HFFc6 (cell line): ENCODE measurements around the gene GNAO1. TPM values are rescaled to one million over a fixed set of nuclear protein-coding genes. Genes with fewer than 3 reads are reported as not detected.

ENCODE experiments used
- DNase-seq: peaks from one replicate; pipeline ENCODE4 v3.0.0-alpha.2; 2018
- H3K27ac Mint-ChIP-seq: 2 replicates; pipeline ENCODE4 v1.8.0; 2020; ENCODE audit warnings: mild to moderate bottlenecking, mixed read lengths
- H3K27me3 Mint-ChIP-seq: 2 replicates; pipeline ENCODE4 v1.8.0; 2021; ENCODE audit warnings: mild to moderate bottlenecking, moderate library complexity, mixed read lengths; ENCODE audit not compliant: insufficient read depth
- H3K36me3 Mint-ChIP-seq: 2 replicates; pipeline ENCODE4 v1.8.0; 2021; ENCODE audit warnings: low read depth, mixed read lengths
- H3K4me1 Mint-ChIP-seq: 2 replicates; pipeline ENCODE4 v1.8.0; 2020; ENCODE audit warnings: low read depth, mixed read lengths
- H3K4me3 Mint-ChIP-seq: 2 replicates; pipeline ENCODE4 v1.8.0; 2020; ENCODE audit warnings: mild to moderate bottlenecking, moderate library complexity, mixed read lengths
- H3K9me3 Mint-ChIP-seq: 2 replicates; pipeline ENCODE4 v1.8.0; 2020; ENCODE audit warnings: mild to moderate bottlenecking, mixed read lengths
- total RNA-seq, 6 experiments: library from RNA; stranded (reverse); fragmentation: NEBNext Ultra II Directional; extraction: Animal tissue kit (Norgen Biotek cat#: 25700); gene quantifications; 2 replicates in 1 of 6; 3 replicates in 5 of 6; pipeline ENCODE4 v1.2.3, GENCODE V29; 2021
- TF ChIP-seq, protein P1 (sequence below): fragments of 200-600 bp; sonication (generic); IDR thresholded peaks from 2 replicates; pipeline ENCODE4 v1.5.0; 2021; ENCODE audit warnings: antibody characterized with exemption, mild to moderate bottlenecking

The GNAO1 gene
- total RNA-seq, 6 experiments from 2014 or later, result 0.07 to 0.48 (median 0.37) TPM; not detected in 1

DNA sequence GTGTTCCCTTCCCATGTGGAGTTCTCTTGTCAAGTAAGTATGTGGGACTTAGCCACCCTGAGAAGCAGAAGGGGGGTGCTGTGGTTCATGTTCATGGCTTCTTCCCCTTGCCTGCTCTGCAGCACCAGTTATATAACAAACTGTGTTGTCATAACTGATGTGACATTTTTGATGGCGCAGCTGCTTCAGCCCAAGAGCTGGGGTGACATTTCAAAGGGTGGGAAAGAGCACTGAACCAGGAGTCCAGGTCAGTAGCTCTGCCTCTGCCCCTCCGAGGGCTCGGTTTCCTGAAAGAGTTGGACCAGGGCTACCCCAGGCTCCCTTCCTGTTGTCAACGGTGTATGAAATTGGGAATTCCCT, 7.4 kb downstream of the GNAO1 start:
- TF ChIP-seq, protein P1, sequence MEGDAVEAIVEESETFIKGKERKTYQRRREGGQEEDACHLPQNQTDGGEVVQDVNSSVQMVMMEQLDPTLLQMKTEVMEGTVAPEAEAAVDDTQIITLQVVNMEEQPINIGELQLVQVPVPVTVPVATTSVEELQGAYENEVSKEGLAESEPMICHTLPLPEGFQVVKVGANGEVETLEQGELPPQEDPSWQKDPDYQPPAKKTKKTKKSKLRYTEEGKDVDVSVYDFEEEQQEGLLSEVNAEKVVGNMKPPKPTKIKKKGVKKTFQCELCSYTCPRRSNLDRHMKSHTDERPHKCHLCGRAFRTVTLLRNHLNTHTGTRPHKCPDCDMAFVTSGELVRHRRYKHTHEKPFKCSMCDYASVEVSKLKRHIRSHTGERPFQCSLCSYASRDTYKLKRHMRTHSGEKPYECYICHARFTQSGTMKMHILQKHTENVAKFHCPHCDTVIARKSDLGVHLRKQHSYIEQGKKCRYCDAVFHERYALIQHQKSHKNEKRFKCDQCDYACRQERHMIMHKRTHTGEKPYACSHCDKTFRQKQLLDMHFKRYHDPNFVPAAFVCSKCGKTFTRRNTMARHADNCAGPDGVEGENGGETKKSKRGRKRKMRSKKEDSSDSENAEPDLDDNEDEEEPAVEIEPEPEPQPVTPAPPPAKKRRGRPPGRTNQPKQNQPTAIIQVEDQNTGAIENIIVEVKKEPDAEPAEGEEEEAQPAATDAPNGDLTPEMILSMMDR, result no peak

DNA sequence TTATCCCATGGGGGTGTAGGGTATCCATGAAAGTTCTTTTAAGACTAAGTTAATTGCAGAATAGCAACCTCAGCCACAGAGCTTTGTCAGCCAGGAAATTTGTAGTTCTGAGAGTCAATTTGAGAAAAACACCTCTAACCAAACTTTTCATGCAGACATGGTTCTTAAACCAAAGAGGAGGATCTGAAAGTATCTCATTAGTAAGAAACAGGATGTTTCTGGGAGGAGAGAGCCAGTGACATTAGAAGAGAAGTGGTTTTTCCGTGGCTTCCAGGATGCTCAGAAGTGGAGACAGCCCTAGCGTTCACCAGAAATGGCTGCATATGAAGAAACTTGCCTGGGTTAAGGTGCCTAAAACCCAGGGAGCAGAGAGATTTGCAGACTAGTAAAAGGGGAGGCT, 7.9 kb downstream of the GNAO1 start:
- TF ChIP-seq, protein P1, result no peak
- Mint-ChIP-seq H3K4me1 (no peaks in the 10 kb centered on the region), H3K27ac (no peak overlapping the region), H3K36me3 (no peaks in the 10 kb centered on the region), H3K27me3 (peaks cover 24% of the 10 kb centered on the region), H3K4me3 (no peak overlapping the region), H3K9me3 (no peaks in the 10 kb centered on the region)
- no peak for DNase-seq

More for the DNA sequence above, 7.4 kb downstream of the GNAO1 start:
- no peak for DNase-seq
- Mint-ChIP-seq H3K9me3 (no peaks in the 10 kb centered on the region), H3K36me3 (no peaks in the 10 kb centered on the region), H3K27me3 (peaks cover 28% of the 10 kb centered on the region), H3K4me1 (no peaks in the 10 kb centered on the region), H3K4me3 (no peak overlapping the region), H3K27ac (no peak overlapping the region)

DNA sequence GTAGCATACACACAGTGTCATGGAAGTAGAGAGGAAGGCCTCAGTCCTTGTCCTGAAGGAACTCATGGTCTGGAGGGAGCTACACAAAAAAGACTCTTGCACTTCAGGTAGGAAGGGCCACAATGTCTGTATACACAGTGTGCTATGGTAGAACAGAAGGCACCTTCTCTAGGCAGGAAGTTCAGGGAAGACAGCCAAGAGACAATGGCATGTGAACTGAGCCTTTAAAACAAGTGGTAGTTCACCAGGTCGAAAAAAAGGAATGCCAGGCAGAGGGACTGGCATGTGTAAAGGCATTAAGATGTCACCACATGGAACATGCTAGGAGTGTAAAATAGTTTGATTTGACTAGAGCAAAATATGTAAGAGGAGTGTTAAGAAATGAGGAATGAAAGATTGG, 9.7 kb downstream of the GNAO1 start:
- peaks cover 15% of the 10 kb centered on the region; the same call in 1 of the 2 replicates for H3K27me3 Mint-ChIP-seq

DNA sequence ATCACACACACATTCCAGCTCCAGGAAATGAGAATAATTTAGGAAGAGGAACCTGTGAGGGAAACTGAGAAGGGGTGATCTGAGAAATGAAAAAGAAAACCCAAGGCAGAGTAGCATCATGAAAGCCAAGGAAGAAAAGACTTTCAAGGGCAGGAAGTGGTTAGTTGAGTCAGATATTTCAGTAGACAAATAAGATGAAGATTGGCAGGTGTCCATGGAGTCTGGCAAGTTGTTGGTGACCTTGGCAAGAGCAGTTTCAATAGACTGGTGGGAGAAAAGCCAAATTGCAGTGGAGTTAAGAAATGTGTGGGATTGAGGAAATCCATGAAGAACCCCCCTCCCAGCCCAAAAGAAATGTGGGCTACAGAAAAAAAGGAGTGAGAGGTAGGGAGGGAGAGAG, 10.7 kb downstream of the GNAO1 start:
- Mint-ChIP-seq H3K9me3 (no peaks in the 10 kb centered on the region), H3K27ac (no peak overlapping the region), H3K4me1 (no peaks in the 10 kb centered on the region), H3K4me3 (no peak overlapping the region), H3K36me3 (no peaks in the 10 kb centered on the region), H3K27me3 (peaks cover 12% of the 10 kb centered on the region; the same call in 1 of the 2 replicates)
- TF ChIP-seq, protein P1, result no peak
- DNase-seq, result no peak

More for the DNA sequence above, 9.7 kb downstream of the GNAO1 start:
- Mint-ChIP-seq H3K4me1 (no peaks in the 10 kb centered on the region), H3K36me3 (no peaks in the 10 kb centered on the region), H3K4me3 (no peak overlapping the region), H3K9me3 (no peaks in the 10 kb centered on the region), H3K27ac (no peak overlapping the region)
- TF ChIP-seq, protein P1, result no peak
- DNase-seq, result no peak

DNA sequence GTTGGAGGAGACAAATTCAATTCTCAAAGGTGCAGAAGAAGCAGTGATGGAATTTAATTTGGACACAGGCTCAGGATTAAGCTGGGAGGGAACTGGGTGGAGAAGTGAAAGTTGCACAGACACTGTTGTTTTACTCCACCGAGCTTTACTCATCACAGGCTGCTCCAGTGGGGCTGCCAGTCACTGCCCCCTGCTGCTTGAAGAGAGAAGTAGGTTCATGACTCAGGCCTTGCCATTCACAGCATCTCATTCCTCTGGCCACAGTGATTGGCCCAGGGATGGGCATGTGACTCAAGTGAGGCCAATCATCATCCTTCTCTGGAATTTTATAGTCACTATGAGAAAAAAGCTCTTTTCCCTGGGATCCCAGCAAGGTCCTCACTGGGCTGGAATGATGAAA, 11.8 kb downstream of the GNAO1 start:
- no peaks in the 10 kb centered on the region for H3K36me3 Mint-ChIP-seq
- no peaks in the 10 kb centered on the region for H3K9me3 Mint-ChIP-seq
- H3K27ac Mint-ChIP-seq, result no peak overlapping the region
- peaks cover 8% of the 10 kb centered on the region; the same call in 1 of the 2 replicates for H3K27me3 Mint-ChIP-seq
- H3K4me1 Mint-ChIP-seq, result no peaks in the 10 kb centered on the region
- H3K4me3 Mint-ChIP-seq, result no peak overlapping the region
- TF ChIP-seq, protein P1, result peak; percentile 42
- DNase-seq, result peak; percentile 16

DNA sequence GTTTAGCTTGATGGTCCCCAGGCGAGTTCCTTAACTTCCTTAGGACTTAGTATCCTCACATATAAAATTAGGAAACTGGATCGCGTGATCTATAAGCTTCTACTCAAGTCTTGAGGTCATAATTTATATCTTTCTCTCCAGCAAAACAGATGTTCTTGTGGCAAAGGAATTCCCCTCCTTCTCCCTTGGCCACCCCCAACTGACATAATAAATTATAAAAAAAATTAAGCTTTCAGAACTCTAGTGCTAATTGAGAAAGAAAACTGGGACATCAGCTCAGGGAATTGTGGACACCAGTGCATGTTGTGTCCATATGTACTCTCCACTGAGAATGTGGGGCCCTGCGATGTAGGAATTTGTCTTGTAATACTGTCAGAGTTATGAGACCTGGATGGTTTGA, 13.5 kb downstream of the GNAO1 start:
- Mint-ChIP-seq H3K27me3 (peaks cover 8% of the 10 kb centered on the region), H3K36me3 (no peaks in the 10 kb centered on the region), H3K9me3 (no peaks in the 10 kb centered on the region), H3K4me1 (no peaks in the 10 kb centered on the region), H3K27ac (no peak overlapping the region), H3K4me3 (no peak overlapping the region)
- DNase-seq, result no peak
- TF ChIP-seq, protein P1, result no peak
